ENCODE results near the gene SORCS3. TPM values are rescaled to one million over a fixed set of nuclear protein-coding genes. Genes with fewer than 3 reads are reported as not detected.

SORCS3 gene
- total RNA-seq, 1 experiment from 2014 or later, result not detected

DNA sequence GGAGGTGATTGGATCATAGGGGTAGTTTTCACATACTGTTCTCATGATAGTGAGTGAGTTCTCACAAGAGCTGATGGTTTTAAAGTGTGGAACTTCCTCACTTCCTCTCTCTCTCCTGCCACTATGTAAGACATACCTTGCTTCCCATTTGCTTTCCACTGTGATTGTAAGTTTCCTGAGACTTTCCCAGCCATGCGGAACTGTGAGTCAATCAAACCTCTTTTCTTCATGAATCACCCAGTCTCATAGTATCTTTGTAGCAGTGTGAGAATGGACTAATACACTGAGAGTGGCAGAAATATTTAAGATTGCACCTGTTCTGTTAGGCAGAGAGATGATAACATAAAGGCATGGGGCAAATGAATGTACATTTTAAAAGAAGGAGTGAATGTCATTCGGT, 507.8 kb downstream of the SORCS3 start:
- Histone ChIP-seq H3K27ac (no peak overlapping the region), H2AFZ (no peak overlapping the region), H3K9me3 (ENCODE audit: insufficient read depth, low read depth) (no peaks in the 10 kb centered on the region), H3K79me2 (ENCODE audit: low read depth) (no peaks in the 10 kb centered on the region), H3F3A (ENCODE audit: insufficient read depth, low read depth) (no peaks in the 10 kb centered on the region), H3K36me3 (ENCODE audit: low read depth) (no peaks in the 10 kb centered on the region), H4K20me1 (ENCODE audit: insufficient read depth) (no peaks in the 10 kb centered on the region), H3K27me3 (ENCODE audit: insufficient read depth, low read depth) (no peaks in the 10 kb centered on the region), H3K9me2 (ENCODE audit: insufficient read depth) (no peaks in the 10 kb centered on the region), H3K4me3 (no peak overlapping the region), H3K4me1 (replicated peaks; ENCODE audit: insufficient read depth) (no peaks in the 10 kb centered on the region), H3K4me2 (no peak overlapping the region)
- no peak for TF ChIP-seq EZH2 (IDR thresholded peaks at IDR 0.05; ENCODE audit: low read depth)
- TF ChIP-seq, protein P1, sequence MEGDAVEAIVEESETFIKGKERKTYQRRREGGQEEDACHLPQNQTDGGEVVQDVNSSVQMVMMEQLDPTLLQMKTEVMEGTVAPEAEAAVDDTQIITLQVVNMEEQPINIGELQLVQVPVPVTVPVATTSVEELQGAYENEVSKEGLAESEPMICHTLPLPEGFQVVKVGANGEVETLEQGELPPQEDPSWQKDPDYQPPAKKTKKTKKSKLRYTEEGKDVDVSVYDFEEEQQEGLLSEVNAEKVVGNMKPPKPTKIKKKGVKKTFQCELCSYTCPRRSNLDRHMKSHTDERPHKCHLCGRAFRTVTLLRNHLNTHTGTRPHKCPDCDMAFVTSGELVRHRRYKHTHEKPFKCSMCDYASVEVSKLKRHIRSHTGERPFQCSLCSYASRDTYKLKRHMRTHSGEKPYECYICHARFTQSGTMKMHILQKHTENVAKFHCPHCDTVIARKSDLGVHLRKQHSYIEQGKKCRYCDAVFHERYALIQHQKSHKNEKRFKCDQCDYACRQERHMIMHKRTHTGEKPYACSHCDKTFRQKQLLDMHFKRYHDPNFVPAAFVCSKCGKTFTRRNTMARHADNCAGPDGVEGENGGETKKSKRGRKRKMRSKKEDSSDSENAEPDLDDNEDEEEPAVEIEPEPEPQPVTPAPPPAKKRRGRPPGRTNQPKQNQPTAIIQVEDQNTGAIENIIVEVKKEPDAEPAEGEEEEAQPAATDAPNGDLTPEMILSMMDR (conservative IDR thresholded peaks at IDR 0.05), result no peak
- POLR2A ChIA-PET (ENCODE audit: unreplicated experiment), result no interaction called here
- BruUV-seq (replicated peaks), result no TSS peak
- intact Hi-C loops (cut with micrococcal nuclease; ENCODE audit: unreplicated experiment), result no loop called here
- CTCF ChIA-PET, result no interaction called here
- no peak for DNase-seq

- TF ChIP-seq, protein P1 (conservative IDR thresholded peaks at IDR 0.05), result no peak
- no peak for TF ChIP-seq EZH2 (IDR thresholded peaks at IDR 0.05; ENCODE audit: low read depth)
- POLR2A ChIA-PET (ENCODE audit: unreplicated experiment), result no interaction called here
- Histone ChIP-seq H3K4me1 (replicated peaks; ENCODE audit: insufficient read depth) (no peaks in the 10 kb centered on the region), H3K27ac (no peak overlapping the region), H2AFZ (no peak overlapping the region), H3F3A (ENCODE audit: insufficient read depth, low read depth) (no peaks in the 10 kb centered on the region), H3K9me3 (ENCODE audit: insufficient read depth, low read depth) (no peaks in the 10 kb centered on the region), H3K79me2 (ENCODE audit: low read depth) (no peaks in the 10 kb centered on the region), H4K20me1 (ENCODE audit: insufficient read depth) (no peaks in the 10 kb centered on the region), H3K36me3 (ENCODE audit: low read depth) (no peaks in the 10 kb centered on the region), H3K9me2 (ENCODE audit: insufficient read depth) (no peaks in the 10 kb centered on the region), H3K4me2 (no peak overlapping the region), H3K27me3 (ENCODE audit: insufficient read depth, low read depth) (no peaks in the 10 kb centered on the region), H3K4me3 (no peak overlapping the region)
- no TSS peak for BruUV-seq (replicated peaks)
- CTCF ChIA-PET, result no interaction called here
- no peak for DNase-seq
- intact Hi-C loops (cut with micrococcal nuclease; ENCODE audit: unreplicated experiment), result no loop called here
Measured at GRCh38 chr10:105149371-105149891, 508.3 kb downstream of the SORCS3 start.

DNA sequence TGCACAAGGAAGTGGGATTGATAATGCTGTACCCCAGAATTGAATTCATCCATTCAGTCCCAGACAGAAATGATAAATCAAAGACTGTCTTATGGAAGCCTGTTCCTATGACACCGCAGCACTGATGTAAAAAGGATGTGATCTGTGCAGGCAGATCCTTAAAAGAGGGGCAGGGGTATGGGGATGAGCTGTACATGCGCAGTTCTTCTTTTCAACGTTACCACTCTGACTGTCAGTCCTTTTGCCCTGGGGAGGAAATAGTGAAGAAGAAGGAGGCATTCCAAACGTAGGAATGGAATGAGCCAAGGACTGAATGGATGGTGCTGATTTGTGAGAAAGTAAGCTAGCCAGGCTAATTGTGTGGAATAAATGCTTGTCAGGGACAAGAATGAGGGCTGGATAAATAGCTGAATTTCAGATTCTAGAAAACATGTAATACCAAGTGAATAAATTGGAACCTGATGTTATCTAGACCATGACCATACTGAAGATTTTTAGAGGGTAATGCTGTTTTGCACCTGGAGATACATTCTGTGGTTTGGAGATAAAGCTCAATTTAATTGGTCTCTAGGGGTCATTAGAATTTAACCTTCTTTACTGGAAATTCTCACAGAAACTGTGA, 509.3 kb downstream of the SORCS3 start:
- no TSS peak for BruUV-seq (replicated peaks)

More for the DNA sequence above, 509.3 kb downstream of the SORCS3 start:
- Histone ChIP-seq H3K27me3 (ENCODE audit: insufficient read depth, low read depth) (no peaks in the 10 kb centered on the region), H3K9me2 (ENCODE audit: insufficient read depth) (no peaks in the 10 kb centered on the region), H3K9me3 (ENCODE audit: insufficient read depth, low read depth) (no peaks in the 10 kb centered on the region), H3K36me3 (ENCODE audit: low read depth) (no peaks in the 10 kb centered on the region), H3F3A (ENCODE audit: insufficient read depth, low read depth) (no peaks in the 10 kb centered on the region), H3K79me2 (ENCODE audit: low read depth) (no peaks in the 10 kb centered on the region), H4K20me1 (ENCODE audit: insufficient read depth) (no peaks in the 10 kb centered on the region), H2AFZ (no peak overlapping the region), H3K4me1 (replicated peaks; ENCODE audit: insufficient read depth) (no peaks in the 10 kb centered on the region), H3K4me2 (no peak overlapping the region), H3K27ac (no peak overlapping the region), H3K4me3 (no peak overlapping the region)
- TF ChIP-seq EZH2 (IDR thresholded peaks at IDR 0.05; ENCODE audit: low read depth), result no peak
- TF ChIP-seq, protein P1 (conservative IDR thresholded peaks at IDR 0.05), result no peak
- intact Hi-C loops (cut with micrococcal nuclease; ENCODE audit: unreplicated experiment), result no loop called here
- ChIA-PET POLR2A (ENCODE audit: unreplicated experiment) (no interaction called here), CTCF (no interaction called here)
- DNase-seq, result no peak
